ENCODE data around the gene FRMD4B. TPM values are rescaled to one million over a fixed set of nuclear protein-coding genes. Genes with fewer than 3 reads are reported as not detected.
A peak's percentile ranks its signal among the peaks of the same experiment; 100 is the strongest.

FRMD4B gene
- total RNA-seq, 1 donor from 2014 or later: 31.3 TPM

DNA sequence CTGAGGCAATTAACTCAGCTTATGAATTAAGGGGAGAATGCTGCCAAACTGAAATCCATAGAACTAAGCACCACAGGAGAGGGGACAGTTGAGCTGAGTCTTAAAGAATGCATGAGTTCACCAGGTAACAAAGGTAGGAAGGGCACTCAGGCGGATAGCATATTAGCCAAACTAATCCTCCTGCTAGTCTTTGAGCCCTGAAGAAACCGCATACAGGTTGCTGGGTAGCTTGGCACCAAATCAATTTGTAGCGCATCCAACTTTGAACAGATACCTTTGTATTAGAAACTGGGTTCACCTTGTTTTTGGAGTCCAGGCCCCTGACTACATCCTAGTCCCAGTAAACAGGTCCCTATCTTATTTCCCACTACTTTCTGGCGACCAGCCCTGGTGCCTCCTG, 93.7 kb downstream of the FRMD4B start:
- H3K36me3 ChIP-seq (ENCODE audit: control insufficient read depth, insufficient read depth, low read length): peaks cover 1% of the 10 kb centered on the region
- TF ChIP-seq, protein P1, sequence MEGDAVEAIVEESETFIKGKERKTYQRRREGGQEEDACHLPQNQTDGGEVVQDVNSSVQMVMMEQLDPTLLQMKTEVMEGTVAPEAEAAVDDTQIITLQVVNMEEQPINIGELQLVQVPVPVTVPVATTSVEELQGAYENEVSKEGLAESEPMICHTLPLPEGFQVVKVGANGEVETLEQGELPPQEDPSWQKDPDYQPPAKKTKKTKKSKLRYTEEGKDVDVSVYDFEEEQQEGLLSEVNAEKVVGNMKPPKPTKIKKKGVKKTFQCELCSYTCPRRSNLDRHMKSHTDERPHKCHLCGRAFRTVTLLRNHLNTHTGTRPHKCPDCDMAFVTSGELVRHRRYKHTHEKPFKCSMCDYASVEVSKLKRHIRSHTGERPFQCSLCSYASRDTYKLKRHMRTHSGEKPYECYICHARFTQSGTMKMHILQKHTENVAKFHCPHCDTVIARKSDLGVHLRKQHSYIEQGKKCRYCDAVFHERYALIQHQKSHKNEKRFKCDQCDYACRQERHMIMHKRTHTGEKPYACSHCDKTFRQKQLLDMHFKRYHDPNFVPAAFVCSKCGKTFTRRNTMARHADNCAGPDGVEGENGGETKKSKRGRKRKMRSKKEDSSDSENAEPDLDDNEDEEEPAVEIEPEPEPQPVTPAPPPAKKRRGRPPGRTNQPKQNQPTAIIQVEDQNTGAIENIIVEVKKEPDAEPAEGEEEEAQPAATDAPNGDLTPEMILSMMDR (IDR thresholded peaks at IDR 0.05; ENCODE audit: insufficient read depth, low read length, severe bottlenecking): no peak
- H3K4me3 ChIP-seq (ENCODE audit: low read depth, low read length): no peak overlapping the region
- FAIRE-seq: no peak
- DNase-seq (ENCODE audit: low read depth): no peak
- no peaks in the 10 kb centered on the region for H3K27me3 ChIP-seq (ENCODE audit: control insufficient read depth, insufficient read depth, low read length)

DNA sequence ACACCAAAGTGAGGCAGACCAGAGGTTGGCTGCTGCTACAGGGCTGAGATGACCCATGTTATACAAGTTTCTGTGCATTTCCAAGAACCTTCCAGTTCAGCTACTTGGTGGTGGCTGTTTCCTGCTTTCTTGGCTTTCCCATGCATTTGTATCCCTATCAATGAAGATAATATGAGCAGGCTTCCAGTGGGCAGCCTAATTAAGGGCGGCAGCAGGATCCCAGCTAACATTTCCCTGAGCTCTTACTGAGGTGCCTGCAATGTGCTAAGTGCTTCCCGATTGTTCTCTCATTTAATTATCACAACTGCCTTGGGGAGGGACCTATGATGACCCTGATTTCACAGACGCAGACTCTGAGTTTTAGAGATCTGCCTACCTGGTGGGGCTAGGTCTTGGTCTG, 95.5 kb downstream of the FRMD4B start:
- Histone ChIP-seq H3K4me3 (ENCODE audit: low read depth, low read length) (no peak overlapping the region), H3K27me3 (ENCODE audit: control insufficient read depth, insufficient read depth, low read length) (no peaks in the 10 kb centered on the region), H3K36me3 (ENCODE audit: control insufficient read depth, insufficient read depth, low read length) (peaks cover 1% of the 10 kb centered on the region)
- TF ChIP-seq, protein P1 (IDR thresholded peaks at IDR 0.05; ENCODE audit: insufficient read depth, low read length, severe bottlenecking): no peak
- DNase-seq (ENCODE audit: low read depth): no peak
- FAIRE-seq: peak; percentile 66

DNA sequence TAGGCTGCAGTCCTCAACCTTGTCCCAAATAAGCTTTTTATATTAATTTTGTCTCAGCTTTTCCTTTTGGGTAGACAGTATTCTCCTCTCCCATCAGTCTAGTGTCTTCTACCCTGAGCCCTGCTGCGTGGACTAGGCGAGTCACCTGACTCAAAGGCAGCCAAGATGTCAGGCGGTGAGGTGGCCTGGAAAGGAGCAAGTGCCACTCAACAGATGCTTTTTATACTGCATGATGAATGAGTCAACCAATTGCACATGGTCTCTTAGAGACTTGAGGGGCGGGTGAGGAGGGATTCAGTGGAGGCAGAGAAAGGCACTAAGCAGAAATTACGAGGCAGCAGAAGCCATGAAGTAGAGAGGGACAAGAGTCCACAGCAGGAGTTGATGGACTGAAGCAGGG, 95.9 kb downstream of the FRMD4B start:
- Histone ChIP-seq H3K4me3 (ENCODE audit: low read depth, low read length) (no peak overlapping the region), H3K27me3 (ENCODE audit: control insufficient read depth, insufficient read depth, low read length) (no peaks in the 10 kb centered on the region), H3K36me3 (ENCODE audit: control insufficient read depth, insufficient read depth, low read length) (peaks cover 1% of the 10 kb centered on the region)
- FAIRE-seq (no peak), DNase-seq (ENCODE audit: low read depth) (no peak)
- TF ChIP-seq, protein P1 (IDR thresholded peaks at IDR 0.05; ENCODE audit: insufficient read depth, low read length, severe bottlenecking): no peak

DNA sequence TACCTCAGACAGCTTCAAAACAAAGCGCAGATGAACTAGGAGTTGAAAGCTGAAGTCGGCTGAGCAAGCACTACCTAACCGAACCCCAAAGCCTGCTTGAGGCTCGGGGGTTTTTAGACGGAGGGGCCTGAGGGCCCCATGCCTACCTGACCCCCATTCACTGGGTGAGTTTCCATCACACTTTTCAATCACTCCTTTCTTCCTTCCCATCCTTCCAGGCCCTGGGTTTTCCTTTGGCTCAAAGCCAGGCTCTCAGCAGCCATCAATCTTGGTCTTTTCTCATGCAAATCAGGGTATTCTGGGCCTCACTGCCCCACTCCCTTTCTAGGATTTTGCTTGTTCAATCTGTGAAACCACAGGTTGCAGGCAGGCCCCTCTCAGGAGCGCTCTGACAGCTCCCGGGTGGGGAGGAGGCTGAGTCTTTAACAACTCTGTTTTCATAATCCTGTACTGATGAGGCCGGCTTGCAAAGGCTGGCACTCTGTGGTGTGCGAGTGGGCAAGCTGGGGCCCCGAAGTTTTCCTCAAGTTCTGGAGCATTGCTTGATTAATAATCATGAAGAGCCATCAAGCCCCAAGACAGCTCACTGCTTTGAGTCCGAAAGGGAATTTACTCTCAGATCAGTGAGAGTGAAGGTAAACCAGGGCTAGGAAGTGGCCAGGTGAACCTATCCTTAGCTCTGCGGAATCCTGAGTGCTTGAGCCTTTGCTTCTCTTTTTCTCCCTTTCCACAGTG, 97.6 kb downstream of the FRMD4B start:
- no peak for FAIRE-seq
- no peaks in the 10 kb centered on the region for H3K27me3 ChIP-seq (ENCODE audit: control insufficient read depth, insufficient read depth, low read length)
- TF ChIP-seq, protein P1 (IDR thresholded peaks at IDR 0.05; ENCODE audit: insufficient read depth, low read length, severe bottlenecking): no peak
- no peak overlapping the region for H3K4me3 ChIP-seq (ENCODE audit: low read depth, low read length)
- DNase-seq (ENCODE audit: low read depth): no peak
- peaks cover 1% of the 10 kb centered on the region for H3K36me3 ChIP-seq (ENCODE audit: control insufficient read depth, insufficient read depth, low read length)

DNA sequence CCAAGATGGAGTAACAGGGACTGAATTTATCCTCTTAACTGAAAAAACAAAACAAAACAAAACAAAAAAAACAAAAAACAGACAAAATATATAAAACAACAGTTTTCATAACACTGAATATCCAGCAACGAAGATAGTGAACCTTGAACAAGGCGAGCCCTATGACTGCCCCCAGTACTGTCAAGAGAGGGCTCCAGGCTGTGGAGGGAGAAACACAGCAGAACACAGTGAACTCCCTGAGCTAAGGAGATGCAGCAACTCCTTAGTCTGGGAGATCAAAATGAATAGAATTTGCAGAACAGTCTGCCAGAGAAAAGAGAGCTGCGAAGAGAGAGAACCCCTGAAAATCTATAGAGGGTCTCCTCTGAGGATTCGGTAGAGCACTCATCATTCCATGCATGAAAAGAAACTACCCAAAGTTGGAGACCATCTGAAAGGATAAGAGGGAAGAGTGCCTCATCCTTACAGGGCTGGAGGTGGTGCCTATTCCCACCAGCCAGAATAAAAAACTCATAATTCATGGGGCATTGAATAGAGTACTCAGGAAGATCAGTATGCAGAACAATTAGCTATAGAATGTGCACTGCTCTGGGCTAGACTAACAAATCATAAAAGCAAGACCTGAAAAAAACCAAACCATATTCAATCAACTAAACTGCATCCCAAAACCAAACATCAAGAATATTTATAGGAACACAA, 101.8 kb downstream of the FRMD4B start:
- Histone ChIP-seq H3K36me3 (ENCODE audit: control insufficient read depth, insufficient read depth, low read length) (peaks cover 3% of the 10 kb centered on the region), H3K4me3 (ENCODE audit: low read depth, low read length) (no peak overlapping the region), H3K27me3 (ENCODE audit: control insufficient read depth, insufficient read depth, low read length) (no peaks in the 10 kb centered on the region)
- FAIRE-seq (peak; percentile 60), DNase-seq (ENCODE audit: low read depth) (no peak)
- TF ChIP-seq, protein P1 (IDR thresholded peaks at IDR 0.05; ENCODE audit: insufficient read depth, low read length, severe bottlenecking): no peak

Data from bronchial epithelial cell (primary cell).